ENCODE measurements around the gene LITAF. TPM values are rescaled to one million over a fixed set of nuclear protein-coding genes. Genes with fewer than 3 reads are reported as not detected.

The LITAF gene
- total RNA-seq, 1 experiment from 2014 or later = 120 TPM

- DNase-seq (ENCODE audit: low spot score) = no peak
These were observed 34.9 kb downstream of the LITAF start for GRCh38 chr16:11551842-11552241.

DNA sequence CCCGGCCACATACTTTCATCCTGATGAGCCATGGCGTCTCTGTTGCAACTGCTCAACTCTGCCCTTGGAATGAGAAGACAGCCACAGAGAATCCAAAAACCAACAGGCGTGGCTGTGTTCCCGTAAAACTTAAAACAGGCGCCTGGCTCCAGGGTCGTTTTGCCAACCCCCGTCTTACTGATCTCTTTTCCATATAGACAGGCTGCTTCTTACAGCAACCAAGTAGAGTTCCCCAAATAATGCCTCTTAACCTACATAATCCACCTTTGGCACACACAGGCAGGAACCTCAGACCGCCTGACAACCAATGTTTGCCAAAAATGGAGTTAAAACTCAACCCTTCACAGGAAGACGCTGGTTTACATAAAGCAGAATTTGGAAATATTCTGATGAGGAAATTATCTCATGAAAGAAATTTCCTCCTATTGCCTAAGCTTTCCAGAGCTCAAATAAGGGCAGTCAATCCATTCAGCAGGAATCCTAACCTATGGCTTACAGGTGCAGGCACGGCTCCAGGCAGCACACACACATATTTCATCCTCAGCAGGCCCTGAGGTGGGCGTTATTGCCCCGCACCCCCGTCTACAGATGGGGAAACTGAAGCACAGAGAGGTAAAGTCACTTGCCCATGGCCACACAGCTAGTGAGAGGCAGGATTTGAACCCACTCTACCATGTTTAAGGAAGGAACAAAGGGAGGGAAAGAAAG lies 35.8 kb downstream of the LITAF start:
- no peak for DNase-seq (ENCODE audit: low spot score)

GRCh38 chr16:11547118-11547916 lies 39.4 kb downstream of the LITAF start:
- DNase-seq (ENCODE audit: low spot score) = no peak

- DNase-seq (ENCODE audit: low spot score) = peak; percentile 52
These were observed 40.1 kb downstream of the LITAF start for GRCh38 chr16:11546608-11547061.

- no peak for DNase-seq (ENCODE audit: low spot score)
These were observed 42.9 kb downstream of the LITAF start for GRCh38 chr16:11543661-11544393.

DNA sequence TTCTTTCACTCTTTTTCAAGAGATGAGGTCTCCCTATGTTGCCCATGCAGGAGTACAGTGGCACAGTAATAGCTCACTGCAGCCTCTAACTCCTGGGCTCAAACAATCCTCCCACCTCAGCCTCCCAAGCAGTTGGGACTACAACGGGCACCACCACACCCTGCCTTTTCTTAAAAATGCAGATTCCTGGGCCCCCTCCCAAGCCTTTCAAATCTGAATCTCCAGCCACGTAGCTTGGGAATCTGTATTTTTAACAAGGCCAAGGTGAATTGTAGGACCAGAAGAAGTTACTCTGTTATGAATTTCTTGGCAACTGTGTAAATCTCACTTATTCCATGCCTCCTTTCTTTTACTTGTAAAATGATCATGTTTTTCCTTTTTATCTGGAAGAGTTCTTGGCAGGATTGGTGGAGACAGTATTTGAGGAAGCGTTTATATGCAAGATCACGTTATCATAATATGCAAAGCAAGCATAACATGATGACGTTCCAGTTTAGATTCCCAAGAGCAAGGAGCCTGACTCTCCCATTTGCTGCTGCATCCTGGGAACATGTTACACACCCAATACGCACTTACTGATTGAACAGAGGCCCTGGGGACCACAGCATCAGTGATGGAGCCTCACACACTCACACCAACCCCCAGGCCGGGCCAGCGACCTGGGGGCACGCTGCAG lies 44.5 kb downstream of the LITAF start:
- no peak for DNase-seq (ENCODE audit: low spot score)

- no peak for DNase-seq (ENCODE audit: low spot score)
These were observed 47.1 kb downstream of the LITAF start for GRCh38 chr16:11539641-11540050.

- no peak for DNase-seq (ENCODE audit: low spot score)
These were observed 47.8 kb downstream of the LITAF start for GRCh38 chr16:11538880-11539279.

DNA sequence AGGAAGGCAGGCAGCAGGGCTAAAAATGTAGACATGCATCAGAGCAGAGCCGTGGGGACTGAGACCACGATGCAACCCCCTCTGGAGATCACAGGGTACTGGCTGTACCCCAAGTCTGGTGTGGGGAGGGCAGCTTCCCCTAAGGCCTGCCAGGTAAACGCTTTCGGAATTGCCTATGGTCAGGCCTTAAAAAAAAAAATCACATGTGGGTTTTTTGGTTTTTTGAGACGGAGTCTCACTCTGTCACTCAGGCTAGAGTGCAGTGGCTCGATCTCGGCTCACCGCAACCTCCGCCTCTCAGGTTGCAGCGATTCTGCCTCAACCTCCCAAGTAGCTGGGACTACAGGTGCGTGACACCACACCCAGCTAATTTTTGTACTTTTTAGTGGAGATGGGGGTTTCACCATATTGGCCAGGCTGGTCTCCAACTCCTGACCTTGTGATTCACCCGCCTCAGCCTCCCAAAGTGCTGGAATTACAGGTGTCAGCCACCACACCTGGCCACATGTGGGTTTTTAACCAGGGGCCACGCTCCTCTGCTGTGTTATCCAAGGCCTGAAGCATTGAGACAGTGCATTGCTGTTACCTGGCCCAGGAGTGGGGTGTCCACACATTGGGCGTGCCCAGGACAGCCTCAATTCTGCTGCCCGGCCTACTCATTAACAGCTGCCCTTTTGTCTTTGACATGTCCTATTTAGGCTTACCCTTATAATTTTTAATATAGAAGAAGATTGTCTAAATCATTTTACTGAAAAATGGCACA lies 50.4 kb downstream of the LITAF start:
- DNase-seq (ENCODE audit: low spot score) = no peak

GRCh38 chr16:11535494-11535893 lies 51.2 kb downstream of the LITAF start:
- DNase-seq (ENCODE audit: low spot score) = no peak

DNA sequence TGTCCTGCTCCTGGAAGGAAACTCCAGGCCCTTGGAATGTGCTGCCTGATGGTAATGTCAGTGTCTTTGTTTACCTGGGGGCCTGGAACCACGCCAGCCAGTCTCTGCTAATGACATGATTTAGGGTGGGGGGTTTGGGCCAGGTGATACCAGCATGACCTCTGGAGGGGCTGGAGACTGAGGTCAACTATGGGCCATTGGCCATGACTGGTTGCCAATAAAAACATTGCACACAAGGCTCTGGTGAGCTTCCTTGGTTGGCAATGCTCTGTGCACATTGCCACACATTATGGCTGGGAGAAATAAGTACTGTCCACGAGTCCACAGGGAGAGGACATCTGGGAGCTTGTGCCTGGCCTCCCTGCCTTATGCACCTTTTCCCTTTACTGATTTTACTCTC lies 52.5 kb downstream of the LITAF start:
- no peak for DNase-seq (ENCODE audit: low spot score)

GRCh38 chr16:11533588-11533987 lies 53.1 kb downstream of the LITAF start:
- no peak for DNase-seq (ENCODE audit: low spot score)

GRCh38 chr16:11530171-11530940 lies 56.4 kb downstream of the LITAF start:
- DNase-seq (ENCODE audit: low spot score) = no peak

- no peak for DNase-seq (ENCODE audit: low spot score)
These were observed 57.4 kb downstream of the LITAF start for GRCh38 chr16:11529285-11529684.

- DNase-seq (ENCODE audit: low spot score) = no peak
These were observed 58.7 kb downstream of the LITAF start for GRCh38 chr16:11528053-11528452.

DNA sequence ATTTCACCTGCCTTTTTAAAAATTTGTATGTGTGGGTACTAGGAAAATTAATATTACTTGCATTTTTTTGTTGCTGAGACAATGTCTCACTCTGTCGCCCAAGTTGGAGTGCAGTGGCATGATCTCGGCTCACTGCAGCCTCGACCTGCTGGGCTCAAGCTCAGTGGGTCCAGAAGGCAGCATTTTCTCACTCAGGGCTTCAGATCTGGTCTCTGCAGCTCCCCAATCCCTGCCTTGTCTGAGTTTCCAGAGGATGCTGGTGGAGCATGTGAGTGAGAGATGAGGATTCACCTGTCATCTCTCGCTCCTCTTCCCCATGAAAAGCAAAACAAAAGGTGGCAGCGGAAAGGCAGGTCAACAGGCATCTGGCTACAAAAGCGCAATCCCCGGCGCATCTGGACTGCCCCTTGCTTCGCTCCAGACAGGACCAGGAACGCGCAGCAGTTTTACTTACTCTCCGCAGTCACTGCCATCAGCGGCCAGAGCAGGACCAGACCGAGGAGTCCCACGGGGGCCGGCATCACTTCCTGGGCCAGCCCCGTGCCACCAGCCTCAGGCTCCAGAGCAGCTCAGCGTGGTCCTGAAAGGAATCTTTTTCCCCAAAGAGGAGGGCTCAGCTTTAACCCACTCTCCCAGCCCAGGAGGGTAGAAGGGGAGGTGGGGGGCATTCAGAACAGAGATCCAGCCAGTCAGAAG lies 59.9 kb downstream of the LITAF start:
- no peak for DNase-seq (ENCODE audit: low spot score)

GRCh38 chr16:11524098-11524760 lies 62.5 kb downstream of the LITAF start:
- no peak for DNase-seq (ENCODE audit: low spot score)

DNA sequence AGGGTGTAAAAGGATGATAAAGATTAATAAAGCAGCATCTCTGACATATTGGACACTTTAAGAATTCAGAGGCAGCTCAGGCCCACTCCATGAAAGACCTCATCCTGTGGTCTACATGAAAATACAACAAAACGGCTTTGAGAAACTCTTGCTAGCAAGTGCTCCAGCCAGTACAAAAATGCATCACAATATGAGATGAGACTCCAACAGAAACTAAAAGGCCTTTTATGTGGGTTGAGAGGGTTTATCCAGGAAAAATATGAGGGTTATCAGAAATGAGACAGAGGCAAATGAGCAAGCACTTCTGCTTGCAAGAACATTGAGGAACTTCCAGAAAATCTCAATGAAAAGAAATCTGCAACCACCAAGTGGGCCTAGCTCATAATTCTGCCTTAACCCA lies 65.7 kb downstream of the LITAF start:
- DNase-seq (ENCODE audit: low spot score) = no peak

- no peak for DNase-seq (ENCODE audit: low spot score)
These were observed 66.3 kb downstream of the LITAF start for GRCh38 chr16:11520442-11520841.

All from H4 (cell line).